HG02840 (cell line): Measurements from ENCODE around the gene NRIP1.

Source experiments
- ATAC-seq: cut with Tn5 transposase; IDR thresholded peaks from one replicate; pipeline ENCODE4 v1.9.1; 2021; ENCODE audit warnings: mild to moderate bottlenecking, moderate library complexity, moderate number of reproducible peaks; ENCODE audit not compliant: unreplicated experiment, low FRiP score

Gene NRIP1

GRCh38 chr21:14987370-14988170, 77.2 kb downstream of the NRIP1 start:
- ATAC-seq, result no peak

- no peak for ATAC-seq
Measured at GRCh38 chr21:14985306-14985705, 79.5 kb downstream of the NRIP1 start.

GRCh38 chr21:14982336-14982735, 82.5 kb downstream of the NRIP1 start:
- no peak for ATAC-seq

- no peak for ATAC-seq
Measured at GRCh38 chr21:14981246-14981645, 83.6 kb downstream of the NRIP1 start.

GRCh38 chr21:14979264-14979663, 85.5 kb downstream of the NRIP1 start:
- no peak for ATAC-seq

GRCh38 chr21:14977814-14978213, 87.0 kb downstream of the NRIP1 start:
- no peak for ATAC-seq

- ATAC-seq, result no peak
Measured at GRCh38 chr21:14975136-14975919, 89.5 kb downstream of the NRIP1 start.

- ATAC-seq, result no peak
Measured at GRCh38 chr21:14972678-14973077, 92.1 kb downstream of the NRIP1 start.

- no peak for ATAC-seq
Measured at GRCh38 chr21:14968821-14969220, 96.0 kb downstream of the NRIP1 start.

GRCh38 chr21:14968029-14968428, 96.8 kb downstream of the NRIP1 start:
- ATAC-seq, result no peak

- ATAC-seq, result no peak
Measured at GRCh38 chr21:14964621-14965020, 100.2 kb downstream of the NRIP1 start.

- ATAC-seq, result no peak
Measured at GRCh38 chr21:14962217-14962616, 102.6 kb downstream of the NRIP1 start.

GRCh38 chr21:14961502-14961901, 103.3 kb downstream of the NRIP1 start:
- no peak for ATAC-seq

GRCh38 chr21:14959343-14959742, 105.5 kb downstream of the NRIP1 start:
- no peak for ATAC-seq

GRCh38 chr21:14957836-14958235, 107.0 kb downstream of the NRIP1 start:
- ATAC-seq, result no peak

- ATAC-seq, result no peak
Measured at GRCh38 chr21:14956807-14957206, 108.0 kb downstream of the NRIP1 start.

- no peak for ATAC-seq
Measured at GRCh38 chr21:14955936-14956520, 108.8 kb downstream of the NRIP1 start.

- no peak for ATAC-seq
Measured at GRCh38 chr21:14952916-14953315, 111.9 kb downstream of the NRIP1 start.

GRCh38 chr21:14949603-14950002, 115.2 kb downstream of the NRIP1 start:
- no peak for ATAC-seq

- no peak for ATAC-seq
Measured at GRCh38 chr21:14947613-14948160, 117.1 kb downstream of the NRIP1 start.

GRCh38 chr21:14945176-14945575, 119.6 kb downstream of the NRIP1 start:
- no peak for ATAC-seq
